Astrocyte of the cerebellum (primary cell): ENCODE data around the gene DHX34.
A peak's percentile ranks its signal among the peaks of the same experiment; 100 is the strongest.

Source experiments
- DNase-seq: peaks from one replicate; pipeline ENCODE4 v3.0.0-alpha.2; 2011; ENCODE audit warnings: low read depth
- H3K4me3 ChIP-seq: 2 replicates; pipeline ENCODE4 v1.5.1; 2011; ENCODE audit warnings: mild to moderate bottlenecking, low read depth, low read length, moderate library complexity
- in situ Hi-C: cut with HindIII; loops from 2 replicates; pipeline ENCODE4 v1.10.0; 2017; ENCODE audit warnings: low sequenced_read_pairs
- TF ChIP-seq, protein P1 (sequence below): IDR thresholded peaks from 2 replicates; pipeline ENCODE4 v1.5.1; 2012; ENCODE audit warnings: low read length, low read depth, moderate library complexity, mild to moderate bottlenecking; ENCODE audit errors: missing control alignments

DHX34 gene

DNA sequence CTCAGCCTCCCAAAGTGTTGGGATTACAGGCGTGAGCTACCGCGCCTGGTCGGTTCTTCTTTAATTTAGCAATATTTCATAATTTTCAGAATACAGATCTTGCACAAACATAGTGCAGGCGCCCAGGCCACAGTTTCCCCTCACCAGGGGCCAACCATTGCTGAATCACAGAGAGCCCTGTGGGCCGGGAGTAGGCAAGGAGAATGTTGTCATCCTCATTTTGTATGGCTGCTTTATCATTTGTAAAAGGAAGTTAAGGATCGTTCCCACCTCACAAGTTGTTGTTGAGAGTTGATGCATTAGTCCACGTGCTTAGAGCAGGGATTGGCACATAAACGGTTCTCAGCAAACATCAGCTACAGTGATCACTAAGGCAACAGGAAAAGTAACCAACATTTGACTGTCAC lies 40.0 kb downstream of the DHX34 start:
- no peak for DNase-seq
- no peak overlapping the region for H3K4me3 ChIP-seq
- TF ChIP-seq, protein P1, sequence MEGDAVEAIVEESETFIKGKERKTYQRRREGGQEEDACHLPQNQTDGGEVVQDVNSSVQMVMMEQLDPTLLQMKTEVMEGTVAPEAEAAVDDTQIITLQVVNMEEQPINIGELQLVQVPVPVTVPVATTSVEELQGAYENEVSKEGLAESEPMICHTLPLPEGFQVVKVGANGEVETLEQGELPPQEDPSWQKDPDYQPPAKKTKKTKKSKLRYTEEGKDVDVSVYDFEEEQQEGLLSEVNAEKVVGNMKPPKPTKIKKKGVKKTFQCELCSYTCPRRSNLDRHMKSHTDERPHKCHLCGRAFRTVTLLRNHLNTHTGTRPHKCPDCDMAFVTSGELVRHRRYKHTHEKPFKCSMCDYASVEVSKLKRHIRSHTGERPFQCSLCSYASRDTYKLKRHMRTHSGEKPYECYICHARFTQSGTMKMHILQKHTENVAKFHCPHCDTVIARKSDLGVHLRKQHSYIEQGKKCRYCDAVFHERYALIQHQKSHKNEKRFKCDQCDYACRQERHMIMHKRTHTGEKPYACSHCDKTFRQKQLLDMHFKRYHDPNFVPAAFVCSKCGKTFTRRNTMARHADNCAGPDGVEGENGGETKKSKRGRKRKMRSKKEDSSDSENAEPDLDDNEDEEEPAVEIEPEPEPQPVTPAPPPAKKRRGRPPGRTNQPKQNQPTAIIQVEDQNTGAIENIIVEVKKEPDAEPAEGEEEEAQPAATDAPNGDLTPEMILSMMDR = no peak
- in situ Hi-C loops = no loop called here

DNA sequence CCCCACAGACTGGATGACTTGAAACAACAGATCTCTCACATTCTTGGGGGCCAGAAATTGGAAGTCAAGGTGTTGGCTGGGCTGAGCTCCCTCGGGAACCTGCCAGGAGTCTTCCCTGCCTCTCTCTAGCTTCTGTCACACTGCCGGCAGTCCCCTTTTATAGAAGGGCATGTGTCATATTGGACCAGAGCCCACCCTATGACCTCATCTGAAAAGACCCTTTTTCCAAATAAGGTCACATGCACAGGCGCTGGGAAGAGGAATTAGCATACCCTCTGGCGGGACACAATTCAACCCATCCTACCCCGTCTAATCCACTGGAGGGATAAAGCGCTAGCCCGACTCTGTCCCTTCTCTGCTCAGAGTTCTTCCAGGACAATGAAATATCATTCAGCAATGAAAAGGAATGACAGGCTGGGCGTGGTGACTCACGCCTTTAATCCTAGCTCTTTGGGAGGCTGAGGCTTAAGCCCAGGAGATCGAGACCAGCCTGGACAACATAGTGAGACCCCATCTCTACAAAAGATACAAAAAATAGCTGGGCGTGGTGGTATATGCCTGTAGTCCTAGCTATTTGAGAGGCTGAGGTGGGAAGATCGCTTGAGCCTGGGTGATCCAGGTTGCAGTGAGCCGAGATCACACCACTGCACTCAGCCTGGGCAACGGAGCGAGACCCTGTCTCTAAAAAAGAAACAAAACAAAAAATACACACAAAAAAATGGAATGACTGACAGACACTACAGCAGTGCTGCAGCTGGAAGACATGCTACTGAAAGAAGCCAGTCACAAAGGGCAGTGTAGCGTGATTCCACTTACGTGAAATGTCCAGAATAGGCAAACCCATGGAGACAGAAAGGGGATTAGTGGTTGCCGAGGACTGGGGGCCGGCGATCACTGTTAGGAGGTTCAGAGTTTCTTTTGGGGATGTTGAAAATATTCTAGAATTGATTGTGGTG lies 41.7 kb downstream of the DHX34 start:
- TF ChIP-seq, protein P1 = no peak
- in situ Hi-C loops = no loop called here
- DNase-seq = no peak
- H3K4me3 ChIP-seq = no peak overlapping the region

DNA sequence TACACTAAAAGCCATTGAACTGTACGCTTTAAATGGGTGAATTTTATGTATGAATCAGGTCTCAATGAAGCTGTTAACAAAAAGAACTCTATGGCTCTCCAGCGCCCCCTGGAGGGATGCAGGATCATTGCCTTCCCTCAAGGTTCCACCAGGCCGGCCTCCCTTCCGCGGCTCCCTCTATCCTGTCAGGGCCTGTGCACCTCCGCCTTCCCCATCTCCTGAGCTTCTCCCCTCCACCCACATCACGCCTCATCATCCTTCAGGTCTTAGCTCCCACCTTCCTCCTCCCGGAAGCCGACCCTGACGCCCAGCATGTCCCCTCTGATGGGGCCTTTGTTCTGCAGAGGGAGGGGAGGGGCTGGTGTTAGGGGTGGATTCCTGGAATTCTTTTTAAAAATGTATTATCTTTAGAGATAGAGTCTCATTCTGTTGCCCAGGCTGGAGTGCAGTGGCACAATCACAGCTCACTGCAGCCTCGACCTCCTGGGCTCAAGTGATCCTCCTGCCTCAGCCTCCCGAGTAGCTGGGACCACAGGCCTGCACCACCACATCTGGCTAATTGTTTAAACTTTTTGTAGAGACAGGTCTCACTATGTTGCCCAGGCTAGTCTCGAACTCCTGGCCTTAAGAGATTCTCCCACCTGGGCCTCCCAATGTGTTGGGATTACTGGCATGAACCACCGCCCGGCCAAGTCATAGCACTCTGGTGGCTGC lies 42.6 kb downstream of the DHX34 start:
- TF ChIP-seq, protein P1 = peak; percentile 92
- DNase-seq = peak; percentile 36
- H3K4me3 ChIP-seq = no peak overlapping the region
- in situ Hi-C loops = no loop called here

DNA sequence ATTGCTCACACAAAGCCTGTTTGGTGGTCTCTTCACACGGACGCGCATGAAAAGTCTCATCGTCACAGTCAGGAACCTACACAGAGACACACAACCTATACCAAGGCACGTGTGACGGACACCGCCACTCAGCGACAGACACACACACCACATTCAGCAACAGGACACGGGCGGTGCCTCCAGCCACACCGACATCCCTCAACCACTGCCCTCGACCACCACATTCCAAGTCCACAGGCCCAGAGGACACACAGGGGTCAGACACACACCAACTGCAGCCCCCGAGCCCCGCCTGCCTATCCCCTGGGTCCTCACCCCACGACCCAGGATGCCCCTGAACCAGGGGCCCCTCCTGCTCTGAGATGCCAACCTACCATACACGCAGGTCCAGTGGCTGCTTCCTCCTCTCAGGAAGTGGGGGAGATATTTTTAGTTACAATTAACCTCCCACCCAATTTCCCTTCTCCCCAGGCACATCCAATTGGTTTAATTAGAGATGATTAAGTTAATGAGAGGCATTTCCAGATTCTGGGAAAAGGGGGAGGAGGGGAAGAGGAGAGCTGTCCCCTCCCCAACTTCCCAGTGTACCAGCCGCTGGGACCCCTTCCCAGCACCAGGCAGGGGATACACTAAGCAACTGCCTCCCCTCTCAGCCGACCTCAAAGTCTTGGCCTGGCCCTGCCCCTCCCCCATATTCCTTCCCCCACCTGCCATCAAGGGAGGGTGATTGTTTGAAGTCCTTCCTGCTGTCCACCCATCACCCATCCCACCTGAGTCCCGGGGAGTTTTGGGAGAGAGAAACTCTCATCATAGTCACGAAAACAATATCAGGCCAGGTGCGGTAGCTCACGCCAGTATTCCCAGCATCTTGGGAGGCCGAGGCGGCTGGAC lies 49.8 kb downstream of the DHX34 start:
- no peak overlapping the region for H3K4me3 ChIP-seq
- in situ Hi-C loops = no loop called here
- no peak for DNase-seq
- TF ChIP-seq, protein P1 = no peak

DNA sequence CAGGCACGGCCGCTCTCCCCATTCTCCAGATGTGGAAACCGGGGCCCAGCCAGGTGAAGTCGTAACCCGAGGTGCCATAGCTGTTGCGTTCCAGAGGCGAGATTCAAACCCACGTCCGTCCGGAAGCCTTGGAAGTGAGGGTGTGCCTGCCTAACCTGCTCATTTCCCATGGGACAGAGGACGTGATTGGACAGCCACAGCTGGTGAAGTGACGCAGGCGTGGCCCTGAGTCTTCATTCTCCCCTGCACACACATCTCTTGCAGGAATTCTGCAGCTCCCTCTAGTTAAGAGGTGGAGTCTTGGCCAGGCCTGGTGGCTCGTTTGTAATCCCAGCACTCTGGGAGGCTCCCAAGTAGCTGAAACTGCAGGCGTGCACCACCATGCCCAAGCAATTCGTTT lies 53.4 kb downstream of the DHX34 start:
- no peak overlapping the region for H3K4me3 ChIP-seq
- DNase-seq = no peak
- TF ChIP-seq, protein P1 = no peak
- in situ Hi-C loops = no loop called here
